ENCODE data around the gene PPP1R12B.

The PPP1R12B gene

GRCh38 chr1:202561240-202561639 is 212.7 kb downstream of the PPP1R12B start:
- DNase-seq (ENCODE audit: insufficient read length, low spot score) (no peak), FAIRE-seq (no peak)
- TF ChIP-seq POLR2A (IDR thresholded peaks at IDR 0.05; ENCODE audit: low read depth, low read length), result no peak

GRCh38 chr1:202561726-202562443 is 213.4 kb downstream of the PPP1R12B start:
- FAIRE-seq (no peak), DNase-seq (ENCODE audit: insufficient read length, low spot score) (no peak)
- no peak for TF ChIP-seq POLR2A (IDR thresholded peaks at IDR 0.05; ENCODE audit: low read depth, low read length)

GRCh38 chr1:202562444-202563060 is 214.1 kb downstream of the PPP1R12B start:
- FAIRE-seq (no peak), DNase-seq (ENCODE audit: insufficient read length, low spot score) (no peak)
- no peak for TF ChIP-seq POLR2A (IDR thresholded peaks at IDR 0.05; ENCODE audit: low read depth, low read length)

- no peak for TF ChIP-seq POLR2A (IDR thresholded peaks at IDR 0.05; ENCODE audit: low read depth, low read length)
- DNase-seq (ENCODE audit: insufficient read length, low spot score) (no peak), FAIRE-seq (no peak)
Measured at GRCh38 chr1:202563818-202564217, 215.3 kb downstream of the PPP1R12B start.

- TF ChIP-seq POLR2A (IDR thresholded peaks at IDR 0.05; ENCODE audit: low read depth, low read length), result no peak
- no peak for DNase-seq (ENCODE audit: insufficient read length, low spot score)
- FAIRE-seq, result no peak
Measured at GRCh38 chr1:202564958-202565495, 216.5 kb downstream of the PPP1R12B start.

GRCh38 chr1:202565890-202566602 is 217.5 kb downstream of the PPP1R12B start:
- DNase-seq (ENCODE audit: insufficient read length, low spot score), result no peak
- no peak for FAIRE-seq
- TF ChIP-seq POLR2A (IDR thresholded peaks at IDR 0.05; ENCODE audit: low read depth, low read length), result no peak

GRCh38 chr1:202567738-202568137 is 219.2 kb downstream of the PPP1R12B start:
- FAIRE-seq, result no peak
- DNase-seq (ENCODE audit: insufficient read length, low spot score), result no peak
- no peak for TF ChIP-seq POLR2A (IDR thresholded peaks at IDR 0.05; ENCODE audit: low read depth, low read length)

- FAIRE-seq, result no peak
- no peak for DNase-seq (ENCODE audit: insufficient read length, low spot score)
- no peak for TF ChIP-seq POLR2A (IDR thresholded peaks at IDR 0.05; ENCODE audit: low read depth, low read length)
Measured at GRCh38 chr1:202568410-202568809, 219.9 kb downstream of the PPP1R12B start.

- DNase-seq (ENCODE audit: insufficient read length, low spot score), result no peak
- no peak for TF ChIP-seq POLR2A (IDR thresholded peaks at IDR 0.05; ENCODE audit: low read depth, low read length)
- no peak for FAIRE-seq
Measured at GRCh38 chr1:202568826-202569225, 220.3 kb downstream of the PPP1R12B start.

GRCh38 chr1:202569393-202570322 is 221.2 kb downstream of the PPP1R12B start:
- no peak for DNase-seq (ENCODE audit: insufficient read length, low spot score)
- no peak for FAIRE-seq
- no peak for TF ChIP-seq POLR2A (IDR thresholded peaks at IDR 0.05; ENCODE audit: low read depth, low read length)

- no peak for TF ChIP-seq POLR2A (IDR thresholded peaks at IDR 0.05; ENCODE audit: low read depth, low read length)
- no peak for DNase-seq (ENCODE audit: insufficient read length, low spot score)
- FAIRE-seq, result no peak
Measured at GRCh38 chr1:202571719-202572339, 223.3 kb downstream of the PPP1R12B start.

GRCh38 chr1:202572867-202573266 is 224.4 kb downstream of the PPP1R12B start:
- no peak for TF ChIP-seq POLR2A (IDR thresholded peaks at IDR 0.05; ENCODE audit: low read depth, low read length)
- FAIRE-seq, result no peak
- no peak for DNase-seq (ENCODE audit: insufficient read length, low spot score)
